Inferior parietal cortex (tissue), 1 donor: ENCODE results near the gene INTS2.
"Not testable (repeated sequence)": the region's sequence is repeated elsewhere in the genome, so short reads cannot be mapped to it uniquely, and the experiment has no call there.

Experiments
- DNase-seq: peaks from one replicate; pipeline ENCODE4 v3.0.0-alpha.2; 2016; ENCODE audit errors: extremely low spot score

The INTS2 gene

DNA sequence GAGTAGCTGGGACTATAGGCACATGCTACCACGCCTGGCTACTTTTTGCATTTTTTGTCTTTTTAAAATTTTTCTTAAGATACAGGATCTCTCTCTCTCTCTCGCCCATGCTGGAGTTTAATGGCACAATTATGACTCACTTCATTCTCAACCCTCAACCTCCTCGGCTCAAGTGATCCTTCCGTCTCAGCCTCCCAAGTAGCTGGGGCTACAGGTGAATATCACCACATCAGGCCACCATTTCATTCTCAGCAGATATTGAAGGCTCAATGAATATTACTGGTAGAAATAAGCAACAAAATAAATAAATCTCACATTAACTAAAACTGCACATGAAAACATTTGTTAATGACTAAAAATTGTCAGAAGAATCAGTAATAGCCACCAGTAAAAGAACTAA, 106.1 kb downstream of the INTS2 start:
- no peak for DNase-seq

DNA sequence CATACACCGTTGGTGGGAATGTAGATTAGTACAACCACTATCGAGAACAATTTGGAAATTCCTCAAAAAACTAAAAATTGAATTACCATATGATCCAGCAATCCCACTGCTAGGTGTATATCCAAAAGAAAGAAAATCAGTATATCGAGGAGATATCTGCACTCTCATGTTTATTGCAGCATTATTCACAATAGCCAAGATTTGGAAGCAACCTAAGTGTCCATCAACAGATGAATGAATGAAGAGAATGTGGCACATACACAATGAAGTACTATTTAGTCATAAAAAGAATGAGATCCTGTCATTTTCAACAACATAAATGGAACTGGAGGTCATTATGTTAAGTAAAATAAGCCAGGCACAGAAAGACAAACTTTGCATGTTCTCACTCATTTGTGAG, 108.5 kb downstream of the INTS2 start:
- not testable (repeated sequence) for DNase-seq

DNA sequence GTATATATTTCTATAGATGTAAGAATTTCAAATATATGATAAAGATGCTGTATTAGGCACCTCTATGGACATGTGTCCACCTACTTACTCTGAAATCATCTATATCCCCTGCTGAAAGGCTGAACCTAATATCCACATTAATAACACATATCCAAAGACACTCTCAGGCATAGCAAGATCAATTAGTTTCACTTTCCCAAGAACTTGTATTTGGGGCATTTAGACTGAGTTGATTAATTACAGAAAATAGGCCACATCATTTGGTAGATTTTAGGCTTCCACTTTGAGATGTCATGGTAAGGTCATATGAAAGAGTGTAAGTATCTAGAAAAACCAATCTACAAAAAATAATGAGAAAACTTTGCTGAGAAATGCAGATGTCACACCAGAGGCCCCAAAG, 109.6 kb downstream of the INTS2 start:
- no peak for DNase-seq

DNA sequence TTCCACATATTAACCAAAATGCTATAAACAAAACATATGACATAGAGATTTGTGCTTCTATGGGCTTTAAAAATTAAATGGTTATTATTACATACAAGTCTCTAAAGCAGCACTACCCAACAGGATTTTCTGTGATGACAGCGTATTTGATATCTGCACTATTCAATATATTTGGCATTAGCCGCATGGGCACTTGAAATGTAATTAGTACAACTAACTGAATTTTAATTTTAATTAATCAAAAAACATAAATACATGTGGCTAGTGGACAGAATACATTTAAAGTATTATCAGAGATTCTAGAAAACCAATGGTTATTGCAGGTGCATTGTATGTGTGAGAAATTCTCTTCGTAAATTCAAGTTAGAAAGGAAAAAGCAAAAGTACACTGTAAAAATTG, 110.3 kb downstream of the INTS2 start:
- DNase-seq: no peak

DNA sequence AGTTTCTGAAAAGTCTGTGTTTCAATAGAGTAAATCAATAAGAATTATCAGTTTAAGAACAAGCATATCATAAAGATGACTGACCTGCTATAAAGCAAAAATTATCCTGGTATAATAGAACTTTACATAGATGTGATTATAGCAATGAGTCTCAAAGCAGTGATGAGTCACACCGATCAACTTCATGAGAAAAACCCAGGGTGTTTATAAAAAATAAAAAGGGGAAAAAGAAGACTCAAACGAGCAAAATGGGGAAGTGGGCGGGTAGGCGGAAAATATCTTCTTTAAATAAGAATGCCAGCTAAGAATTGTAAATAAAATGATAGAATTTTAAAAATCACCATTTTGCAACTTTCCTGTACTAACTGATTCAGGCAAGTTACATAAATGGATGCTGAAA, 111.2 kb downstream of the INTS2 start:
- DNase-seq: no peak

DNA sequence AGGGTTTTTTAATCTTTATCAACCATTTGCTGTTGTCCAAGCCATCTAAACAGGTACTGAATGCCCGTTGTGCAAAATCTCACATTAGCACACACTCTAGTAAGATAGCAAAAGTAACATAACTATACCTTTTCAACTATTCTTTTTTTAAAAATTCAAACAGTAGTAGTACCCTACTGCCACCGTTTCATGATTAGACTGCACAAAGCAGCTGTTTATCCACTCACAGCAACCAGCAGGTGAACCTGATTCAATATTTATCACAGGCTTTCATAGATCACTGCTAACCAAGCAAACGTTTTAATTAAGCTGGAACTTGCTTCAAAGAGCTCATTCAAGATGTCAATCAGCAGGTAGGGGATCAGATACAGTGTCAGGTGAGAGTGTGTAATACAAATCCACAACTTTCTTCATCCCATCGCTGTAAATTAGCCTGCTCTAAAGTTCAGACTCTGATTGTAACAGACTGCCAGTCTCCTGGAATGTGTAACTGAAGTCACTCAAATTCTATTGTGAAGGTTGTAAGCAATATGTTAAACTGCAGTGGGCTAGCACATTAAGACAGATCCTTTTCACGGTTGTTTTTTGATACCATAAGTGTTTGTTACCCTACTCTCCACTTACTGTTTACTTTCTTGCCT, 111.8 kb downstream of the INTS2 start:
- DNase-seq: no peak
